Thyroid gland (tissue), 4 donors: ENCODE data around the gene KCNMA1. TPM values are rescaled to one million over a fixed set of nuclear protein-coding genes. Genes with fewer than 3 reads are reported as not detected.

Experiments
- DNase-seq, 2 donors: peaks; one replicate each; pipeline ENCODE4 v3.0.0-alpha.2; 2019
- H3K27ac ChIP-seq, 3 donors: fragments of 200-600 bp; sonication (generic); 1 replicate in 2 of 3; 2 replicates in 1 of 3; pipeline ENCODE4 v1.5.1; 2016 to 2019; ENCODE audit warnings: mild to moderate bottlenecking in 1 of 3, moderate library complexity in 1 of 3
- H3K27me3 ChIP-seq: fragments of 200-600 bp; sonication (generic); one replicate; pipeline ENCODE4 v1.5.1; 2019
- H3K36me3 ChIP-seq, 2 donors: fragments of 200-600 bp; sonication (generic); one replicate each; pipeline ENCODE4 v1.5.1; 2016 to 2019
- H3K4me1 ChIP-seq, 2 donors: fragments of 200-600 bp; sonication (generic); one replicate each; pipeline ENCODE4 v1.5.1; 2017 to 2019
- H3K4me3 ChIP-seq, 3 donors: fragments of 200-600 bp; sonication (generic); replicated peaks in 1 of 3; 1 replicate in 2 of 3; 2 replicates in 1 of 3; pipeline ENCODE4 v1.5.1; 2016; ENCODE audit warnings: mild to moderate bottlenecking in 1 of 3
- H3K9me3 ChIP-seq: fragments of 200-600 bp; sonication (generic); one replicate; pipeline ENCODE4 v1.5.1; 2017
- POLR2A ChIP-seq, 2 donors: fragments of 450-650 bp; IDR thresholded peaks; one replicate each; pipeline ENCODE4 v1.6.1; 2017; ENCODE audit warnings: antibody characterized with exemption in 2 of 2, mild to moderate bottlenecking in 2 of 2, moderate library complexity in 1 of 2
- WGBS, 2 donors: methylation state at CpG; one replicate each; pipeline ENCODE4 v1.1.5; 2017; 5-methylcytosine and 5-hydroxymethylcytosine counted together
- intact Hi-C: fragments of 100-400 bp; cut with DNase I; formaldehyde crosslinking; loops from one replicate; pipeline ENCODE4 v1.15.1; 2023
- total RNA-seq, 4 donors: library from RNA; depleted of rRNA; stranded (reverse); fragments of >200 nt; gene quantifications; one replicate each; pipeline ENCODE4 v1.2.3, GENCODE V29; 2016
- TF ChIP-seq, protein P1 (sequence below), 6 experiments: fragments of 200-600 bp in 3 of 6; fragments of 450-650 bp in 3 of 6; sonication (generic) in 3 of 6; IDR thresholded peaks; one replicate each; pipeline ENCODE4 v1.5.1; 2016 to 2019; ENCODE audit warnings: antibody characterized with exemption in 6 of 6, mild to moderate bottlenecking in 2 of 6, inconsistent platforms in 1 of 6, moderate library complexity in 1 of 6

KCNMA1 gene
- total RNA-seq, 4 donors from 2014 or later, result 2.5 to 5.1 (median 3.6) TPM

DNA sequence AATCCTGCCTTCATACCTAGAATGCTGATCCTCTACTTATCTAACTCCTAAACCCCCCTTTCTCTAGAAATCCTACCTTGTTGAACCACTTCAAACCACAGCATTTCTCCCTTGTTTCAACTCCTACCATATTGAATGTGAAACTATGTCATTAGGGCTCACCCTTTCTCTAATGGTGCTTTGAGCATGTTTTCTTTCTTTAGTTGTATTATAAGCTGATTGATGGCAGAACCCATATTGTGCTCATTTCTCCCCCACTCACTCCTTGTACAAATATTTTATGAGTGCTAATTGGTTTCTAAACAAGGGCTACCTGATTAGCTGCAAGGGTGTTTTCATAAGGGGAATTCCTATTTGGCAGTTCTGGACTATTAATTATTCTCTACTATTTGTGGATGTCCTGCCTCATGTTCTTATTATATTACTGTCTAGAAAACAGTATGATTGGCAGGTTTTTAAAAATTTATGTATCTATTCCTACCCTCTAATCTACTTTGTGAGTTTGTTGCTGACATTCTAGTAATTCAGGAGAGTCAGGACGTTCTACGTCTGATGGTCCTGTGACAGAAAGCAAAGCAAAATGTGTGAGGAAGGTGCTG is 765.8 kb downstream of the KCNMA1 start:
- 85 to 93% methylated on average over 2 of the region's 2 CpGs for WGBS, 2 donors
- no peaks in the 10 kb centered on the region for H3K36me3 ChIP-seq
- intact Hi-C loops, result no loop called here
- H3K4me1 ChIP-seq, result no peaks in the 10 kb centered on the region
- DNase-seq, result no peak
- no peaks in the 10 kb centered on the region for H3K9me3 ChIP-seq
- no peak overlapping the region for H3K27ac ChIP-seq
- no peak overlapping the region for H3K4me3 ChIP-seq
- H3K27me3 ChIP-seq, result no peaks in the 10 kb centered on the region
- TF ChIP-seq POLR2A (IDR thresholded peaks at IDR 0.05), result no peak
- TF ChIP-seq, protein P1, sequence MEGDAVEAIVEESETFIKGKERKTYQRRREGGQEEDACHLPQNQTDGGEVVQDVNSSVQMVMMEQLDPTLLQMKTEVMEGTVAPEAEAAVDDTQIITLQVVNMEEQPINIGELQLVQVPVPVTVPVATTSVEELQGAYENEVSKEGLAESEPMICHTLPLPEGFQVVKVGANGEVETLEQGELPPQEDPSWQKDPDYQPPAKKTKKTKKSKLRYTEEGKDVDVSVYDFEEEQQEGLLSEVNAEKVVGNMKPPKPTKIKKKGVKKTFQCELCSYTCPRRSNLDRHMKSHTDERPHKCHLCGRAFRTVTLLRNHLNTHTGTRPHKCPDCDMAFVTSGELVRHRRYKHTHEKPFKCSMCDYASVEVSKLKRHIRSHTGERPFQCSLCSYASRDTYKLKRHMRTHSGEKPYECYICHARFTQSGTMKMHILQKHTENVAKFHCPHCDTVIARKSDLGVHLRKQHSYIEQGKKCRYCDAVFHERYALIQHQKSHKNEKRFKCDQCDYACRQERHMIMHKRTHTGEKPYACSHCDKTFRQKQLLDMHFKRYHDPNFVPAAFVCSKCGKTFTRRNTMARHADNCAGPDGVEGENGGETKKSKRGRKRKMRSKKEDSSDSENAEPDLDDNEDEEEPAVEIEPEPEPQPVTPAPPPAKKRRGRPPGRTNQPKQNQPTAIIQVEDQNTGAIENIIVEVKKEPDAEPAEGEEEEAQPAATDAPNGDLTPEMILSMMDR (IDR thresholded peaks at IDR 0.05), result no peak

DNA sequence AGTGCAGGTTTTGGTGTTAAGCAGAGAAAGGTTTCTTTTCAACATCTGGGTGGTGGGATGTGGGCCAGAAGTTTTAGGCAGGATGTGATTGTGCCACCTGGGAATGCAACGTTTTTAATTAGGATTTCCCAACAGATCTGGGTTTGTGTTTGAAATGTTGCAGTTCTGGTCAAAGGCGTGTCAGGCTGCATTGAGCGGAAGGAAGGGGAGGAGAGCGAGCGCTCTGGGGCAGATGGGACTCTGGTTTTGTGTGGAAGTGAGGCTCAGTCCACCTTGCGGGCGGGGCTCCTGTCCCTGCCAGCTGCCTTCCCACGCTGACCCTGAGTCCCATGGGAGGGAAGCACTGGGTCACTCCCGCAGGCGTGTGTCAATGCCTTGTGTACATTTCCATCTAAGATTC is 767.7 kb downstream of the KCNMA1 start:
- Histone ChIP-seq H3K4me1 (no peaks in the 10 kb centered on the region), H3K36me3 (no peaks in the 10 kb centered on the region), H3K27ac (no peak overlapping the region), H3K27me3 (no peaks in the 10 kb centered on the region), H3K9me3 (no peaks in the 10 kb centered on the region), H3K4me3 (no peak overlapping the region)
- no peak for TF ChIP-seq POLR2A (IDR thresholded peaks at IDR 0.05)
- TF ChIP-seq, protein P1 (IDR thresholded peaks at IDR 0.05), result no peak
- 79 to 86% methylated on average over 10 of the region's 10 CpGs for WGBS, 2 donors
- no peak for DNase-seq
- intact Hi-C loops, result no loop called here

DNA sequence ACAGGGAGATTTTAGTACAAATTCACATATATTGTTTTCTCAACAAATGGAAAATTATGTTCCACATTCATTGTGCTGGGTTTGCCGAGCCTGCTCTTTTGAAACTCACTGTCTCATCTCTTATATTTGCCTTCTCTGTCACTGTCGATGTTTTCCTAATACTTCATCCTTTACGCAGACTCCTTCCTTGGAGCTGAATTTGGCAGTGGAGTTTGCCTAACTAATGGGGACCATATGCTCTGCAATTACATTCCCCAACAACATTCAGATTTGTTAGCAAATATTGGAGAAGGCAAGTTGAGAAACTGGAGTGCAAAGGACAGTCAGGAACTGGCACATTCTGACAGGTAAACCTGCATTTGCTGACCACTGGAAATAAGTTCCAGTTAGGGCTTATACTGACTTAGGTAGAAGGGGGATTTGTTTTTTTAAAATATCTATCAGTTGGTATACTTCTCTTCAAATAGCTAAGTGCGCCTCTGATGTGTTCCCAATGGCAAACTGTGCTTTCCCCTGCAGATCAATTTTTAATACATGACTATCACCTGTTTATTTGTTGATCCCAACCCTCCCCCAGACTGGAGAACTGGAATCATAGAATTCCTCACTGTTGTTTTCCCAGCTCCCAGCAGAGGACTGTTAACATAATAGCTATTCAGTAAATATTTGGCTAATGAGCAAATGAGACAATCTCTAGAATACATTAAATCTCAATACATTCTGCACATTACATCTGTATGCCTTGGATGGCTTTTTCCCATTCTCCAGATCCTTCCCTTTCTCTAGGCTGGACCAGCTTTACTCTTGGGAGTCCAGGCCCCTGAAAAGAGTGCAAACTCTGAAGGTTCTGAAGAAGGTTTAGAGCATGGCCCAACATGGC is 769.3 kb downstream of the KCNMA1 start:
- 59 to 73% methylated on average over 4 of the region's 4 CpGs for WGBS, 2 donors
- TF ChIP-seq, protein P1 (IDR thresholded peaks at IDR 0.05), result no peak
- TF ChIP-seq POLR2A (IDR thresholded peaks at IDR 0.05), result no peak
- Histone ChIP-seq H3K4me3 (no peak overlapping the region), H3K27me3 (no peaks in the 10 kb centered on the region), H3K27ac (no peak overlapping the region), H3K4me1 (no peaks in the 10 kb centered on the region), H3K9me3 (no peaks in the 10 kb centered on the region), H3K36me3 (no peaks in the 10 kb centered on the region)
- DNase-seq, result no peak
- intact Hi-C loops, result no loop called here

DNA sequence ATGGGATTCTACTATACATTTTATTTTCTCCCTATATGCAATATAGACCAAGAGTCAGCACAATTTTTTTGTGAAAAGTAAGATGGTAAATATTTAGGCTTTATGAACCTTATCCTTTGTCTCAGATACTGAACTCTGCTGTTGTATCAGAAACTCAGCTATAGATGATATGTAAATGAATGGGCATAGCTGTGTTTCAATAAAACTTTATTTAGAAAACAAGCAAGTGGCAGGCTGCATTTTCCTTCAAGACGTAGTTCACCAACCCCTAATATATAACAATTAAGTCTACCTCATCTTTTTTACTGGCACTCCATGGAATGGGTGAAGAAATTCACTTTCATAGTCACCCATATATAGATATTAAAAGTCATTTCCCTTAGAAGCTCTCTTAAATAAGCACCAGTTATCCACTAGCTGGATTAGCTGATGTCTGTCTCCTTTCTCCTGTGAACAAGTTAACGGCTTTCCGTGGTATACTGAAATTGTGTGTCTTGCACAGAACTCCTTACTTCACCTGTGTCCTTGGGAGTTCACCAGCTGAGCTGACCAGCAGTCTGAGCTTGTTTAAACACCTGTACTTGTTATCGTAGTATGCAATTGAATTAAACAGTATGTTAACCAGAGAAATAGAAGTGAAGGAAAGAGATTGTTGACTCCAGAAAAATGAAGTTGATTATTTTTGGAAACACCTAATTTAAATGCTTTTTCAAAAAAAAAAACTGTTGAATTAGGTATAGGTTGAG is 770.6 kb downstream of the KCNMA1 start:
- no peak for DNase-seq
- Histone ChIP-seq H3K27me3 (no peaks in the 10 kb centered on the region), H3K27ac (no peak overlapping the region), H3K4me3 (no peak overlapping the region), H3K9me3 (no peaks in the 10 kb centered on the region), H3K36me3 (no peaks in the 10 kb centered on the region), H3K4me1 (no peaks in the 10 kb centered on the region)
- intact Hi-C loops, result no loop called here
- 71 to 74% methylated on average over 4 of the region's 4 CpGs for WGBS, 2 donors
- TF ChIP-seq, protein P1 (IDR thresholded peaks at IDR 0.05), result no peak
- TF ChIP-seq POLR2A (IDR thresholded peaks at IDR 0.05), result no peak
